Right ventricle myocardium superior (tissue), 1 donor: Measurements from ENCODE around the gene LBX2. TPM values are rescaled to one million over a fixed set of nuclear protein-coding genes. Genes with fewer than 3 reads are reported as not detected.

ENCODE experiments used
- ATAC-seq: fragments of 200-7000 bp; cut with Tn5 transposase; one replicate; pipeline ENCODE4 v1.9.1; 2020; ENCODE audit warnings: mild to moderate bottlenecking; ENCODE audit not compliant: poor library complexity
- DNase-seq: peaks from one replicate; pipeline ENCODE4 v3.0.0-alpha.2; 2020
- intact Hi-C: fragments of 100-400 bp; cut with DNase I; formaldehyde crosslinking; loops from one replicate; pipeline ENCODE4 v1.11.2; 2022
- total RNA-seq: library from RNA; stranded (reverse); fragmentation: NEBNext Ultra II Directional; extraction: Animal tissue kit (Norgen Biotek cat#: 25700); gene quantifications from one replicate; pipeline ENCODE4 v1.2.1, GENCODE V29; 2021
- donor health status: DM: no; HTN: yes; CAD: no; lungs with severe emphysema.

The LBX2 gene
- total RNA-seq, 1 donor from 2014 or later = 0.16 TPM

DNA sequence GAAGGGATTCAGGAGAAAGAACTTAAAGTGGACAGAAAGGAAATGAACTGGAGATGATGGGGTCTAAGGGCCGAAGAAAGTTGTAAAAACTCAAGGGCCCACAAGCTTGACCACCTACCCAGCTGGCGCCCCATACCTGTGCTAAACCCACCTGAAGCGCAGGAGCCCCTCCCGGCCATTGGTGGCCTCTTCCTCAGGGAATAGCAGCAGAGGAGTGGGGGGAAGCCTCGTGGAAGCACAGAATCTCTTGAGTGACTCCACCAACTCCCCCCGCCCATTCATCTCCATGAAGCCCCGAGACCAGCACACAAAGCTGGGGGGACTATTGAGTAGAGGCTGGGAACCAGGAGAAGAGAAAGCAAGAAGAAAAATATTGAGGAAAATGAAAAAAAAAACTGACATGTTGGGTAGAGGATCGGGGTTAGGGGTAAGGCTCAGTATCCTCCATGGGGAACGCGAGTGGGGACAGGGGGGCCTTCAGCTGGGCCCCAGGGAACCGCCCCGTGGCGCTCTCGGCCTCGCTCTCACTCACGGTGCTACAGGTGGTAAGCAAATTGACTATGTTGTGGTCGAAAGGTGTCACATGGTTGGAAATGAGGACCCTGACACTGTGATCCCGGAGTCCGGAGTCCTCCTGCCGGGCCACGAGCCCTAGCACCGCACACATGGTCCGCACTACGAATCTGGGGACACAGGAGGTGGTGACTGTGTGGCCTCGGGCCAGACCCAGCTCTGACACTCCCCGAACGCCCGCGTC lies 29.4 kb upstream of the LBX2 start:
- ATAC-seq (no peak), DNase-seq (no peak)

DNA sequence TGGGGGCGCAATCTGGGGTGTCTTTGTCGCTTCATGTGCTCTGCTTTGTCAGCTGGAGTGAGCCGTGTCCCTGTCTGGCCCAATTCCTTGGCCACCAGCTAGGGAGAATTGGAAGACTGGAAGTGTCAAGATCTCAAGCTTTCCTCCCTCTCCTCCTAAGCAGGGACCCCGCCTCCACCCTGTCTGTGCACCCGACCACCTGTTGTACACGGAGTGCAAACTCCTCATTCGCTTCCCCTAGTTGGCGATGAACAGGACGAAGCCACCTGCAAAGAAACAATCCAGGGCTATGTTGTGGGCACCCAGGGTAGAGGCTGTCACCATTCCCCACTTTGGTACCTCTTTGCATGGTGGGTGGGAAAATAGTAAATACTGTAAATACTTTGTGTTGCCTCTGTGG lies 28.3 kb upstream of the LBX2 start:
- ATAC-seq (no peak), DNase-seq (no peak)
- intact Hi-C loops = no loop called here

More for the DNA sequence above, 29.4 kb upstream of the LBX2 start:
- intact Hi-C loops = no loop called here

DNA sequence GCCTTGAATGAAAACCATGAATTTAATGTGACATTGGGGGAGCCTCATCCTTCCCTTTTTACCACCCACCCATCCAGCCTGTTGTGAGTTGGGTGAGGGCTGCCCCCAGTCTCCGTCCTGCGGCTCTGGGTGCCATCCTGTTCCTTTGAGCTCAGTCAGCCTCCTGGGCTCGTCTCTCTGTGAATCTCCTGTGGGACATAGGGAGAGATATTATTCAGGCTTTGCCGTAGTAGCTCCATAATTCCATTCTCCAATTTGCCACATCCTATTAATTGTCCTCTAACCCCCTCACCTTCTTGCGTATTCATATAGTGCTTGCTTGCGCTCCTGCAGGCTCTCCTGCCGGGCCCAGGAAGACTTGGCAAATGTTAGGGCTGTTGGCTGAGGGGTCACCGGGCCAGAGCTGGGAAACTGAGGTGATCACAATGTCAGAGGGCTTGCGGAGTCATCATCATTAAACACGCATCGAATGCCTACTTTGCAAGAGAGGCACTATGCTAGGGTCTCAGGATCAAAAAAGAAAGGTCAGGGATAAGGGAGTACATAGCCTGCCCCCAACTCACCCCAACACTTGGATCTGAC lies 27.3 kb upstream of the LBX2 start:
- DNase-seq = no peak
- ATAC-seq = no peak
- intact Hi-C loops = no loop called here

- DNase-seq (no peak), ATAC-seq (no peak)
- intact Hi-C loops = no loop called here
These were observed 26.6 kb upstream of the LBX2 start, which contains the start of gene DQX1 for GRCh38 chr2:74525717-74526648. TSS of gene DQX1 (minus strand) at chr2:74526231. CDS start at chr2:74525729, 502 bp downstream.

- intact Hi-C loops = no loop called here
- DNase-seq = no peak
- ATAC-seq = no peak
These were observed 25.7 kb upstream of the LBX2 start for GRCh38 chr2:74524955-74525716.

GRCh38 chr2:74524005-74524404 lies 24.6 kb upstream of the LBX2 start:
- ATAC-seq (no peak), DNase-seq (no peak)
- intact Hi-C loops = no loop called here

- DNase-seq (no peak), ATAC-seq (no peak)
- intact Hi-C loops = no loop called here
These were observed 23.1 kb upstream of the LBX2 start for GRCh38 chr2:74522516-74522915.

GRCh38 chr2:74516650-74517049 lies 17.2 kb upstream of the LBX2 start:
- DNase-seq = no peak
- intact Hi-C loops = no loop called here
- no peak for ATAC-seq

GRCh38 chr2:74515981-74516633 lies 16.7 kb upstream of the LBX2 start:
- ATAC-seq (peak; percentile 88), DNase-seq (peak; percentile 85)
- intact Hi-C loops = no loop called here

- intact Hi-C loops = no loop called here
- ATAC-seq (no peak), DNase-seq (no peak)
These were observed 16.0 kb upstream of the LBX2 start for GRCh38 chr2:74515271-74515980.

DNA sequence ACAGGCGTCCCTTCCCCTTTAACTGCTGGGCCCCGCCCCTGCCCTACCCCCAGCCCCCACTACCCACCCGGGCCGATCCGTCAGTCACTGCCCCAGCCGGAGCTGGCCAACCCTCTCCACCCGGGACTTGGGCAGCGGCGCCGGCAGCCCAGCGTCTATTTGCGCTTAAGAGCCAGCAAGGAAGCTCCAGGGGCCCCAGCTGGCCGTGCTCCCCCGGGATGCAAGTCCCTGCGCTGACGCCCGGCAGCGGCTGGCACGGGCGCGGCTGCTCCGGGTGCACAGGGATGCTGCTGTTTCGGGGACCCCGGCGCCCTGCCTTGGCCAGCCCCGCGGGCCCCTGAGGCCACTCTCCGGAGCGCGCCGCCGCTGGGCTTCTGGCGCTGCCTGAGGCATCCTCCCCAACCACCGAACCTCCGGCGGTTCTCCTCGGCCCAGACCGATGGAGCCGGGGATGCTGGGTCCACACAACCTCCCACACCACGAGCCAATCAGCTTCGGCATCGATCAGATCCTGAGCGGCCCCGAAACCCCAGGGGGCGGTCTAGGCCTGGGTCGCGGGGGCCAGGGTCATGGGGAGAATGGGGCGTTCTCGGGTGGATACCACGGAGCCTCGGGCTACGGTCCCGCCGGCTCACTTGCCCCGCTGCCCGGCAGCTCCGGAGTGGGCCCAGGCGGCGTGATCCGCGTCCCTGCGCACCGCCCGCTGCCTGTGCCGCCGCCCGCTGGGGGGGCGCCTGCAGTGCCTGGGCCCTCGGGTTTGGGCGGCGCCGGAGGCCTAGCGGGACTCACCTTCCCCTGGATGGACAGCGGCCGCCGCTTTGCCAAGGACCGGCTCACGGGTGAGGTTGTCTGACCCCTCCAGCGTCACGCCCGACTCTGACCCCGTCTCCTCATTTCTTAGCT lies 15.2 kb upstream of the LBX2 start, which contains the start of gene TLX2:
TSS of gene TLX2 (plus strand) at position 83 of the 903 bp plus-strand sequence. CDS start at position 440, 357 bp downstream.
- intact Hi-C loops = no loop called here
- ATAC-seq (peak; percentile 7), DNase-seq (no peak)

- intact Hi-C loops = no loop called here
- ATAC-seq (no peak), DNase-seq (no peak)
These were observed 14.4 kb upstream of the LBX2 start for GRCh38 chr2:74513605-74514367.

- no peak for ATAC-seq
- intact Hi-C loops = no loop called here
- DNase-seq = no peak
These were observed 13.6 kb upstream of the LBX2 start for GRCh38 chr2:74512744-74513604.

GRCh38 chr2:74511104-74511989 lies 11.9 kb upstream of the LBX2 start:
- no peak for DNase-seq
- ATAC-seq = no peak
- intact Hi-C loops = no loop called here
